Neuronal stem cell (in vitro differentiated cells): ENCODE measurements around the gene SMAD3.

ENCODE experiments used
- DNase-seq: peaks from one replicate; pipeline ENCODE4 v3.0.0-alpha.2; 2013; ENCODE audit warnings: low spot score
- H2AFZ ChIP-seq: one replicate; pipeline ENCODE4 v1.6.1; 2013; ENCODE audit warnings: mild to moderate bottlenecking, low read length, inconsistent platforms
- H2AK5ac ChIP-seq: 2 replicates; pipeline ENCODE4 v1.6.1; 2013; ENCODE audit warnings: low read depth, mild to moderate bottlenecking, inconsistent platforms, low read length, moderate library complexity, mixed read lengths
- H2BK120ac ChIP-seq: 2 replicates; pipeline ENCODE4 v1.6.1; 2013; ENCODE audit warnings: low read depth, mild to moderate bottlenecking, inconsistent platforms, low read length, moderate library complexity, mixed read lengths
- H2BK12ac ChIP-seq: one replicate; pipeline ENCODE4 v1.6.1; 2013; ENCODE audit warnings: low read length, inconsistent platforms
- H2BK15ac ChIP-seq: 2 replicates; pipeline ENCODE4 v1.6.1; 2013; ENCODE audit warnings: mild to moderate bottlenecking, low read length, inconsistent platforms, mixed read lengths
- H2BK5ac ChIP-seq: one replicate; pipeline ENCODE4 v1.6.1; 2013; ENCODE audit warnings: inconsistent platforms, mild to moderate bottlenecking, low read length, moderate library complexity
- H3K14ac ChIP-seq: one replicate; pipeline ENCODE4 v1.6.1; 2013; ENCODE audit warnings: low read length, inconsistent platforms
- H3K18ac ChIP-seq: 2 replicates; pipeline ENCODE4 v1.6.1; 2013; ENCODE audit warnings: low read length, inconsistent platforms
- H3K23ac ChIP-seq: 2 replicates; pipeline ENCODE4 v1.6.1; 2013; ENCODE audit warnings: low read depth, mild to moderate bottlenecking, mixed read lengths, low read length, inconsistent platforms; ENCODE audit not compliant: poor library complexity
- H3K27ac ChIP-seq: replicated peaks from 3 replicates; pipeline ENCODE4 v1.5.1; 2013; ENCODE audit warnings: low read length, inconsistent platforms
- H3K27me3 ChIP-seq, 3 experiments: 2 replicates each; pipeline ENCODE4 v1.6.1; 2013; ENCODE audit warnings: low read length in 3 of 3, mild to moderate bottlenecking in 2 of 3, inconsistent platforms in 1 of 3, low read depth in 1 of 3, mixed read lengths in 1 of 3, moderate library complexity in 1 of 3; ENCODE audit not compliant: control insufficient read depth in 3 of 3, insufficient read depth in 3 of 3
- H3K36me3 ChIP-seq, 2 donors: replicated peaks in 1 of 2; 2 replicates each; pipeline ENCODE4 v1.6.1; 2013; ENCODE audit warnings: low read length in 2 of 2; ENCODE audit not compliant: control insufficient read depth in 2 of 2, insufficient read depth in 2 of 2
- H3K4ac ChIP-seq: 2 replicates; pipeline ENCODE4 v1.6.1; 2013; ENCODE audit warnings: inconsistent platforms, mild to moderate bottlenecking, low read length, moderate library complexity
- H3K4me1 ChIP-seq, 2 donors: 1 replicate in 1 of 2; 2 replicates in 1 of 2; pipeline ENCODE4 v1.6.1; 2013; ENCODE audit warnings: low read length in 2 of 2, low read depth in 1 of 2; ENCODE audit not compliant: control insufficient read depth in 2 of 2, insufficient read depth in 1 of 2
- H3K4me2 ChIP-seq: one replicate; pipeline ENCODE4 v1.6.1; 2013; ENCODE audit warnings: mild to moderate bottlenecking, low read length, inconsistent platforms; ENCODE audit not compliant: insufficient read depth, poor library complexity, severe bottlenecking
- H3K4me3 ChIP-seq, 2 donors: 2 replicates each; pipeline ENCODE4 v1.5.1; 2013; ENCODE audit warnings: low read length in 2 of 2, mild to moderate bottlenecking in 2 of 2, inconsistent platforms in 1 of 2, moderate library complexity in 1 of 2
- H3K79me1 ChIP-seq: one replicate; pipeline ENCODE4 v1.6.1; 2013; ENCODE audit warnings: low read depth, mild to moderate bottlenecking, inconsistent platforms, low read length, moderate library complexity
- H3K9ac ChIP-seq: one replicate; pipeline ENCODE4 v1.6.1; 2013; ENCODE audit warnings: mild to moderate bottlenecking, low read depth, low read length, inconsistent platforms; ENCODE audit not compliant: poor library complexity
- H3K9me3 ChIP-seq, 2 donors: replicated peaks in 1 of 2; 2 replicates each; pipeline versions ENCODE3 to v1.6.1; 2013; ENCODE audit warnings: low read length in 2 of 2, mild to moderate bottlenecking in 2 of 2, inconsistent platforms in 1 of 2, low read depth in 1 of 2, mixed read lengths in 1 of 2, moderate library complexity in 1 of 2; ENCODE audit not compliant: control insufficient read depth in 2 of 2, insufficient read depth in 1 of 2
- H4K8ac ChIP-seq: one replicate; pipeline ENCODE4 v1.6.1; 2013; ENCODE audit warnings: low read depth, mild to moderate bottlenecking, inconsistent platforms, low read length, moderate library complexity
- H4K91ac ChIP-seq: one replicate; pipeline ENCODE4 v1.6.1; 2013; ENCODE audit warnings: low read length, low read depth, mild to moderate bottlenecking, inconsistent platforms; ENCODE audit not compliant: poor library complexity
- WGBS, 2 donors: extraction: QIAGEN DNeasy Blood & Tissue Kit; methylation state at CpG; one replicate each; pipeline ENCODE4 v1.1.7; 2013; ENCODE audit warnings: missing lambda C conversion rate in 2 of 2, mixed read lengths in 1 of 2; ENCODE audit not compliant: insufficient read length in 2 of 2, insufficient replicate concordance in 1 of 2; ENCODE audit errors: extremely low coverage in 2 of 2; 5-methylcytosine and 5-hydroxymethylcytosine counted together

The SMAD3 gene

DNA sequence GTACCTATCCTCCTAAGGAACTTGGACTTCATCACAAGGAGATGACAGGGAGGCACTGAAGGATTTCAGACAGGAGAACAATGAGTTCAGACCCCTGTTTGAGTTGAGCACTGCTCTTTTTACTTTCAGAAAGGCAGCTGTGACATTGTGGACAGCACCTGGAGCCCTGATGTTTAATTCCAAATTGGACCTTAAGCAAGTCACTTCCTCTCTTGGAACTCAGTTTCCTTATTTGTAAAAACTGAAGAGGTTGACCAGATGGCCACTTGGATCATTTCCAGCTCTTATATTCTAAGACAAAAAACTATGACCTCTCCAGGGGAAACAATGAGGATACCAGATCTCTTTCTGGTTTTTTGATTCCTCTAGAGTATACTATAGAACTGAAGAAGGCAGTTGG lies 34.1 kb upstream of the SMAD3 start:
- Histone ChIP-seq H3K4me1 (peaks cover 28 to 32% of the 10 kb centered on the region in 2 donors), H4K8ac (no peak overlapping the region), H3K4me2 (no peak overlapping the region), H3K9ac (no peak overlapping the region), H3K9me3 (no peaks in the 10 kb centered on the region), H3K18ac (no peak overlapping the region), H2BK5ac (no peak overlapping the region), H3K23ac (no peak overlapping the region), H2AK5ac (no peak overlapping the region), H3K4ac (no peak overlapping the region), H3K79me1 (no peaks in the 10 kb centered on the region), H4K91ac (no peak overlapping the region), H3K27me3 (peaks cover 0 to 17% (median 0%) of the 10 kb centered on the region in 3 experiments), H3K27ac (no peak overlapping the region), H2BK120ac (no peak overlapping the region), H2BK12ac (no peak overlapping the region), H3K4me3 (no peak overlapping the region), H3K36me3 (no peaks in the 10 kb centered on the region), H3K14ac (no peak overlapping the region), H2BK15ac (no peak overlapping the region), H2AFZ (no peak overlapping the region)
- DNase-seq = no peak

DNA sequence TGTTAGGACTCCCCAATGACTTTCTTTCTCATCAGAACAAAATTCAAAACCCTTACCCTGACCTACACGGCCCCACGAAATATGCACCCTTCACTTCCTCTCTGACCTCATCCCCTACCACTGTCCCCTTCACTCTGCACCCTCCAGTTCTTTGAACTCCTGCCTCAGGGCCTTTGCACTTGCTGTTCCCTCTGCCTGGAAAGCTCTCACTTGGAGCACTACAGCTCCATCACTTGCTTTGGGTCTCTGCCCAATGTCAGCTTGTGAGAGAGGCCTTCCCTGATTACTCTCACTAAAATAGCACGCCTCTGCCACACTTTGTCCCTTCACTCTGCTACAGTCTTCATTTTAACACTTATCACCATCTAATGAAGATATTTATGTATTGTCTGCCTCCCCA lies 32.8 kb upstream of the SMAD3 start:
- Histone ChIP-seq H3K4me1 (peaks cover 31 to 39% of the 10 kb centered on the region in 2 donors), H3K4me2 (no peak overlapping the region), H3K23ac (no peak overlapping the region), H3K79me1 (no peaks in the 10 kb centered on the region), H3K4ac (no peak overlapping the region), H3K18ac (peak overlapping the region; percentile 4), H4K91ac (no peak overlapping the region), H3K9me3 (no peaks in the 10 kb centered on the region), H3K27me3 (peaks cover 0 to 17% (median 0%) of the 10 kb centered on the region in 3 experiments), H2AFZ (no peak overlapping the region), H3K36me3 (no peaks in the 10 kb centered on the region), H3K27ac (no peak overlapping the region), H3K4me3 (no peak overlapping the region), H2BK12ac (no peak overlapping the region), H3K9ac (no peak overlapping the region), H2BK120ac (no peak overlapping the region), H4K8ac (no peak overlapping the region), H3K14ac (no peak overlapping the region), H2AK5ac (peak overlapping the region; percentile 96), H2BK15ac (no peak overlapping the region), H2BK5ac (no peak overlapping the region)
- no CpG with 5 or more reads among the region's 3 CpGs for WGBS, 2 donors
- no peak for DNase-seq

DNA sequence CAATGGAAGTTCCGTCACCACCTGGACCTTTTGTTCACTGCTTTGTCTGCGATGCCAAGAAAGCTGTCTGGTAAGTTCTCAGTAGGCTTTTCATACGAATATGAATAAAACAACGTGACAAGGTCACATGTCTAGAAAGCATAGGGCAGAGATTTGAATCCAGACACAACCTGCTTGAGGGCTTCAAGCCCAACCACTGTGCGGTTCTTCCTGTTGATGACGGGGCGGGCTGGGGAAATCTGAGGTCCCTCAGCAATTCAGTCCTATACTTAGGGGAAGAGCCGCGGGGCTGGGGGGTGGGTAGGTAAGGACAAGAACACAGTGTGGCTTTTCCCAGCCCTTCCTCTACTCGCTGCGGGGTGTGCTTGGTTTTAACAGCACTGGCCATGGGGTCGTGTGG lies 32.4 kb upstream of the SMAD3 start:
- Histone ChIP-seq H4K91ac (no peak overlapping the region), H4K8ac (no peak overlapping the region), H2BK12ac (peak overlapping the region; percentile 92), H2AK5ac (peak overlapping the region; percentile 96), H3K27ac (no peak overlapping the region), H3K36me3 (no peaks in the 10 kb centered on the region), H3K9ac (peak overlapping the region; percentile 47), H3K9me3 (no peaks in the 10 kb centered on the region), H2AFZ (no peak overlapping the region), H3K4me3 (no peak overlapping the region), H3K79me1 (no peaks in the 10 kb centered on the region), H3K18ac (peak overlapping the region; percentile 95), H3K4ac (peak overlapping the region; percentile 37), H3K4me1 (peaks cover 35 to 43% of the 10 kb centered on the region in 2 donors), H2BK120ac (peak overlapping the region; percentile 88), H2BK15ac (peak overlapping the region; percentile 98), H2BK5ac (no peak overlapping the region), H3K23ac (peak overlapping the region; percentile 20), H3K27me3 (peaks cover 0 to 17% (median 0%) of the 10 kb centered on the region in 3 experiments), H3K4me2 (peak overlapping the region; percentile 58), H3K14ac (peak overlapping the region; percentile 58)
- WGBS, 2 donors = no CpG with 5 or more reads among the region's 12 CpGs
- DNase-seq = no peak

DNA sequence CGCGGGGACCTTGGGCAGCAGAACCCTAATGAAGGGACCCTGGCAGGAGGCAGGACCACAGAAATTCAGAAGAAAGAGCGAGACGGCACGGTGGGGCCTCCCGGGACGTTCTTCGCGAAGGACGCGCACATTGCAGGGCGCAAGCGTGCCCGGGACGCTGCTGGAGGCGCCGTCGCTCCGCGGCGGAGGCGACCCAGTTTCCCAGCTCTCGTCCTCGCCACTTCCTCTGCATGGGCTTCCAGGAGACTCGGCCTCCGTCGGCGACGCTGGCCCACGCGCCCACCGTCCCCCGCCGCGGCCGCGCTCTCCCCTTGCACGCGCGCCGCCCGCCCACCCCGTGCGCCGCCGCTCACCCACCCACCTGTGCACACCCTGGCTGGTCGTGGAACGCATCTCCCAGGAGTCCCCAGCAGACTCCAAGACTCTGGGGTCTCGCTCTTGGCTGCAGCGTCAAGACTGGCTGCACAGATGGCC lies 31.8 kb upstream of the SMAD3 start:
- peak overlapping the region; percentile 47 for H3K9ac ChIP-seq
- peak overlapping the region in 1 of 2 donors; percentile 22 for H3K4me3 ChIP-seq
- peak overlapping the region; percentile 56 for H4K8ac ChIP-seq
- H3K27ac ChIP-seq = no peak overlapping the region
- H3K18ac ChIP-seq = peak overlapping the region; percentile 95
- H3K36me3 ChIP-seq = no peaks in the 10 kb centered on the region
- H2BK5ac ChIP-seq = no peak overlapping the region
- no peaks in the 10 kb centered on the region for H3K9me3 ChIP-seq
- peak overlapping the region; percentile 37 for H3K4ac ChIP-seq
- peak overlapping the region; percentile 56 for H2AFZ ChIP-seq
- H4K91ac ChIP-seq = no peak overlapping the region
- no CpG with 5 or more reads among the region's 50 CpGs for WGBS, 2 donors
- H2BK15ac ChIP-seq = peak overlapping the region; percentile 98
- peak overlapping the region; percentile 20 for H3K23ac ChIP-seq
- peak overlapping the region; percentile 96 for H2AK5ac ChIP-seq
- H3K4me2 ChIP-seq = peak overlapping the region; percentile 58
- H3K27me3 ChIP-seq = peaks cover 0 to 17% (median 0%) of the 10 kb centered on the region in 3 experiments
- H3K79me1 ChIP-seq = no peaks in the 10 kb centered on the region
- peaks cover 39 to 49% of the 10 kb centered on the region in 2 donors for H3K4me1 ChIP-seq
- DNase-seq = no peak
- H3K14ac ChIP-seq = peak overlapping the region; percentile 58
- H2BK12ac ChIP-seq = peak overlapping the region; percentile 92
- peak overlapping the region; percentile 88 for H2BK120ac ChIP-seq
